Karpas-422 (cell line): Measurements from ENCODE around the gene CST6. TPM values are rescaled to one million over a fixed set of nuclear protein-coding genes. Genes with fewer than 3 reads are reported as not detected.
"Not testable (repeated sequence)": the region's sequence is repeated elsewhere in the genome, so short reads cannot be mapped to it uniquely, and the experiment has no call there.

Experiments
- DNase-seq: peaks from one replicate; pipeline ENCODE4 v3.0.0-alpha.2; 2015
- H2AFZ ChIP-seq: fragments of 200-600 bp; sonication (generic); 2 replicates; pipeline ENCODE4 v1.6.1; 2014; ENCODE audit warnings: antibody characterized with exemption, low read length, mixed read lengths
- H3K27ac ChIP-seq: fragments of 200-600 bp; sonication (generic); 2 replicates; pipeline ENCODE4 v1.5.1; 2014; ENCODE audit warnings: mild to moderate bottlenecking, low read length, moderate library complexity
- H3K27me3 ChIP-seq: fragments of 200-600 bp; sonication (generic); 2 replicates; pipeline ENCODE4 v1.6.1; 2014; ENCODE audit warnings: low read length, mixed read lengths
- H3K36me3 ChIP-seq: fragments of 200-600 bp; sonication (generic); 2 replicates; pipeline ENCODE4 v1.6.1; 2014; ENCODE audit warnings: low read length, mixed read lengths; ENCODE audit not compliant: insufficient read depth
- H3K4me1 ChIP-seq: fragments of 200-600 bp; sonication (generic); 2 replicates; pipeline ENCODE4 v1.6.1; 2014; ENCODE audit warnings: mild to moderate bottlenecking, low read length, mixed read lengths
- H3K4me2 ChIP-seq: fragments of 200-600 bp; sonication (generic); 2 replicates; pipeline ENCODE4 v1.6.1; 2014; ENCODE audit warnings: low read length, low read depth, mild to moderate bottlenecking; ENCODE audit not compliant: poor library complexity, severe bottlenecking
- H3K4me3 ChIP-seq: fragments of 200-600 bp; sonication (generic); 2 replicates; pipeline ENCODE4 v1.5.1; 2014; ENCODE audit warnings: mild to moderate bottlenecking, antibody characterized with exemption, low read length, mixed read lengths
- H3K79me2 ChIP-seq: fragments of 200-600 bp; sonication (generic); 2 replicates; pipeline ENCODE4 v1.6.1; 2014; ENCODE audit warnings: mild to moderate bottlenecking, low read length, mixed read lengths
- H3K9ac ChIP-seq: fragments of 200-600 bp; sonication (generic); 2 replicates; pipeline ENCODE4 v1.6.0; 2014; ENCODE audit warnings: low read length
- H3K9me2 ChIP-seq: fragments of 200-600 bp; sonication (generic), shearing (Covaris generic); replicated peaks from 2 replicates; pipeline ENCODE4 v1.6.0; 2014; ENCODE audit warnings: mild to moderate bottlenecking, low read length, moderate library complexity; ENCODE audit not compliant: insufficient read depth
- H3K9me3 ChIP-seq: fragments of 300-700, 200-600 bp; sonication (generic); 2 replicates; pipeline ENCODE4 v1.6.1; 2014; ENCODE audit warnings: low read length, mixed read lengths
- H4K20me1 ChIP-seq: fragments of 200-600 bp; sonication (generic); 2 replicates; pipeline ENCODE4 v1.6.1; 2014; ENCODE audit warnings: mild to moderate bottlenecking, antibody characterized with exemption, low read length, low read depth; ENCODE audit not compliant: insufficient read depth
- total RNA-seq: library from RNA; depleted of rRNA; stranded (reverse); fragments of >200 nt; shearing (Covaris generic); gene quantifications from 2 replicates; pipeline ENCODE4 v1.2.3, GENCODE V29; 2014; ENCODE audit warnings: low replicate concordance

CST6 gene
- total RNA-seq, 1 experiment from 2014 or later: not detected

- H3K79me2 ChIP-seq: peaks cover under 1% of the 10 kb centered on the region
- peak; percentile 52 for DNase-seq
- H3K9me2 ChIP-seq: no peaks in the 10 kb centered on the region
- H3K4me2 ChIP-seq: no peak overlapping the region
- H2AFZ ChIP-seq: no peak overlapping the region
- H3K4me1 ChIP-seq: peaks cover under 1% of the 10 kb centered on the region
- H3K9me3 ChIP-seq: no peaks in the 10 kb centered on the region
- H3K9ac ChIP-seq: no peak overlapping the region
- H3K36me3 ChIP-seq: peaks cover 9% of the 10 kb centered on the region; the same call in 1 of the 2 replicates
- no peak overlapping the region for H3K27ac ChIP-seq
- no peaks in the 10 kb centered on the region for H3K27me3 ChIP-seq
- H4K20me1 ChIP-seq: peaks cover 12% of the 10 kb centered on the region; the same call in 1 of the 2 replicates
- no peak overlapping the region for H3K4me3 ChIP-seq
These were observed 3.2 kb upstream of the CST6 start for GRCh38 chr11:66008468-66009101.

GRCh38 chr11:66010036-66010435 lies 1.8 kb upstream of the CST6 start:
- H3K27ac ChIP-seq, H3K4me2 ChIP-seq, H3K4me3 ChIP-seq, H3K36me3 ChIP-seq, H3K27me3 ChIP-seq, DNase-seq, H3K9me2 ChIP-seq, H3K9me3 ChIP-seq, H2AFZ ChIP-seq, H3K9ac ChIP-seq, H3K4me1 ChIP-seq, H3K79me2 ChIP-seq, H4K20me1 ChIP-seq: not testable (repeated sequence)

- H2AFZ ChIP-seq: no peak overlapping the region
- no peaks in the 10 kb centered on the region for H3K9me3 ChIP-seq
- no peaks in the 10 kb centered on the region for H3K79me2 ChIP-seq
- no peak overlapping the region for H3K4me3 ChIP-seq
- no peak overlapping the region for H3K9ac ChIP-seq
- no peak for DNase-seq
- H3K4me1 ChIP-seq: no peaks in the 10 kb centered on the region
- H3K27ac ChIP-seq: no peak overlapping the region
- no peaks in the 10 kb centered on the region for H3K27me3 ChIP-seq
- 0 out of 2 replicates have a peak, but pooled peaks cover 4% of the 10 kb centered on the region for H4K20me1 ChIP-seq
- H3K4me2 ChIP-seq: no peak overlapping the region
- H3K36me3 ChIP-seq: no peaks in the 10 kb centered on the region
- no peaks in the 10 kb centered on the region for H3K9me2 ChIP-seq
These were observed 496 bp upstream of the CST6 start for GRCh38 chr11:66011239-66011784.

GRCh38 chr11:66012371-66012945 lies 650 bp downstream of the CST6 start:
- no peak overlapping the region for H3K27ac ChIP-seq
- no peak for DNase-seq
- no peaks in the 10 kb centered on the region for H3K9me3 ChIP-seq
- no peak overlapping the region for H2AFZ ChIP-seq
- H3K79me2 ChIP-seq: no peaks in the 10 kb centered on the region
- no peaks in the 10 kb centered on the region for H3K36me3 ChIP-seq
- no peak overlapping the region for H3K9ac ChIP-seq
- no peaks in the 10 kb centered on the region for H3K27me3 ChIP-seq
- no peak overlapping the region for H3K4me2 ChIP-seq
- no peak overlapping the region for H3K4me3 ChIP-seq
- no peaks in the 10 kb centered on the region for H3K4me1 ChIP-seq
- H4K20me1 ChIP-seq: no peaks in the 10 kb centered on the region
- H3K9me2 ChIP-seq: no peaks in the 10 kb centered on the region

- Histone ChIP-seq H3K4me2 (no peak overlapping the region), H2AFZ (no peak overlapping the region), H3K79me2 (no peaks in the 10 kb centered on the region), H4K20me1 (no peaks in the 10 kb centered on the region), H3K27me3 (no peaks in the 10 kb centered on the region), H3K36me3 (no peaks in the 10 kb centered on the region), H3K9me2 (no peaks in the 10 kb centered on the region), H3K9ac (no peak overlapping the region), H3K4me3 (no peak overlapping the region), H3K4me1 (no peaks in the 10 kb centered on the region), H3K9me3 (no peaks in the 10 kb centered on the region), H3K27ac (no peak overlapping the region)
- no peak for DNase-seq
These were observed 1.3 kb downstream of the CST6 start for GRCh38 chr11:66012946-66013761.

- no peak overlapping the region for H3K27ac ChIP-seq
- H3K79me2 ChIP-seq: no peaks in the 10 kb centered on the region
- no peaks in the 10 kb centered on the region for H3K27me3 ChIP-seq
- H3K4me1 ChIP-seq: no peaks in the 10 kb centered on the region
- H3K9me2 ChIP-seq: no peaks in the 10 kb centered on the region
- no peaks in the 10 kb centered on the region for H4K20me1 ChIP-seq
- H2AFZ ChIP-seq: no peak overlapping the region
- no peak overlapping the region for H3K4me2 ChIP-seq
- H3K36me3 ChIP-seq: no peaks in the 10 kb centered on the region
- no peak for DNase-seq
- H3K9ac ChIP-seq: no peak overlapping the region
- H3K9me3 ChIP-seq: no peaks in the 10 kb centered on the region
- H3K4me3 ChIP-seq: no peak overlapping the region
These were observed 1.9 kb downstream of the CST6 start for GRCh38 chr11:66013762-66014100.

GRCh38 chr11:66014804-66015453 lies 3.1 kb downstream of the CST6 start:
- Histone ChIP-seq H3K9me3 (no peaks in the 10 kb centered on the region), H4K20me1 (no peaks in the 10 kb centered on the region), H3K4me2 (no peak overlapping the region), H3K79me2 (no peaks in the 10 kb centered on the region), H2AFZ (0 out of 2 replicates have a peak overlapping the region, but pooled peaks have one; percentile 30), H3K27me3 (no peaks in the 10 kb centered on the region), H3K4me1 (no peaks in the 10 kb centered on the region), H3K4me3 (no peak overlapping the region), H3K9ac (no peak overlapping the region), H3K36me3 (no peaks in the 10 kb centered on the region), H3K9me2 (no peaks in the 10 kb centered on the region), H3K27ac (no peak overlapping the region)
- no peak for DNase-seq

GRCh38 chr11:66015454-66015881 lies 3.7 kb downstream of the CST6 start:
- Histone ChIP-seq H3K9ac (no peak overlapping the region), H3K27me3 (no peaks in the 10 kb centered on the region), H3K4me2 (no peak overlapping the region), H3K4me1 (no peaks in the 10 kb centered on the region), H3K4me3 (no peak overlapping the region), H3K79me2 (no peaks in the 10 kb centered on the region), H2AFZ (no peak overlapping the region), H3K9me2 (no peaks in the 10 kb centered on the region), H3K27ac (no peak overlapping the region), H3K9me3 (no peaks in the 10 kb centered on the region), H4K20me1 (no peaks in the 10 kb centered on the region), H3K36me3 (no peaks in the 10 kb centered on the region)
- no peak for DNase-seq
